Measurements from ENCODE around the gene TLK2.
"Not testable (repeated sequence)": the region's sequence is repeated elsewhere in the genome, so short reads cannot be mapped to it uniquely, and the experiment has no call there.

The TLK2 gene

DNA sequence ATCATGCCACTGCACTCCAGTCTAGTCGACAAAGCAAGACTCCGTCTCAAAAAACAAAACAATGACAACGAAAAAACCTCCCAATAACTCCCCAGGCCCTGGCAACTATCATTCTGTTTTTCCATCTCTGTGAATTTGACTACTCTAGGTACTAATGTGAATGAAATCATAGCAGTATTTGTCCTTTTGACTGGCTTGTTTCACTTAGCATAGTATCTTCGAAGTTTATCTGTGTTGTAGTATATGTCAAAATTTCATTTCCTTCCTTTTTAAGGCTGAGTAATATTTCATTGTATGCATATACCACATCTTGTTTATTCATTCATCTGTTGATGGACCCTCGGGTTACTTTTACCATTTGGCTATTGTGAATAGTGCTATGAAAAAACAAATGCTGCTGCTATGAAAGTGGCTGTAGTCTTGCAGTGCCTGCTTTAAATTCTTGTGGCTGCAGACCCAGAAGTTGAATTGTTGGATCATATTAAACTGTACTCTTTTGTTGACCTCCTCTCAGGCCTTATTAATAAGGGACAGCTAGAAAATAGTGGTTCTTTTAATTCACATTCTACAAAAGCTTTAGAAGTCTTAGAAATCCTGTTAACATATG, 14.5 kb downstream of the TLK2 start:
- not testable (repeated sequence) for DNase-seq

DNA sequence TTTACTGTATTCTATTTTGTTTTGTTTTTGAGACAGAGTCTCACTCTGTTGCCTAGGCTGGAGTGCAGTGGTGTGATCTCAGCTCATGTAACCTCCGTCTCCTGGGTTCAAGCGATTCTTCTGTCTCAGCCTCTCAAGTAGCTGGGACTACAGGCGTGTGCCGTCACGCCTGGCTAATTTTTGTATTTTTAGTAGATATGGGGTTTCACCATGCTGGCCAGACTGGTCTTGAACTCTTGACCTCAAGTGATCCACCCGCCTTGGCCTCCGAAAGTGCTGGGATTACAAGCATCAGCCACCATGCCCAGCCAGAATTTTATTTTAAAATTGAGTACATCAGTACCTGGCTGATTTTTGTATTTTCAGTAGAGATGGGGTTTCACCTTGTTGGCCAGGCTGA, 15.4 kb downstream of the TLK2 start:
- DNase-seq: not testable (repeated sequence)

DNA sequence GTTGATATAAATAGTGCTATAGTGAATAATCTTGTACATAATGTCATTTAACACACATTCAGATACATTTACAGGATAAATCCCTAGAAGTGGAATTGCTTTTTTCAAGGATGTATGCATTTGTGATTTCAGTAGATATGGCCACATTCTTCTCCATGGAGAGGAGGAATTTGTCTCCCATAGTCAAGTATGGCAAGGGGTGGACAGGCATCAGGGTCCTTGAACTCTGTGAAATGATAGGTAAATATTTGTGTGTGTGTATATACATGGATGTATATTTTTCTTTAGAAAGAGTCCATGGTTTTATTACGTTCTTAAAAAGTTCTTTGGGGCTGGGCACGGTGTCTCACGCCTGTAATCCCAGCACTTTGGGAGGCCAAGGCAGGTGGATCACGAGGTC, 17.7 kb downstream of the TLK2 start:
- not testable (repeated sequence) for DNase-seq

DNA sequence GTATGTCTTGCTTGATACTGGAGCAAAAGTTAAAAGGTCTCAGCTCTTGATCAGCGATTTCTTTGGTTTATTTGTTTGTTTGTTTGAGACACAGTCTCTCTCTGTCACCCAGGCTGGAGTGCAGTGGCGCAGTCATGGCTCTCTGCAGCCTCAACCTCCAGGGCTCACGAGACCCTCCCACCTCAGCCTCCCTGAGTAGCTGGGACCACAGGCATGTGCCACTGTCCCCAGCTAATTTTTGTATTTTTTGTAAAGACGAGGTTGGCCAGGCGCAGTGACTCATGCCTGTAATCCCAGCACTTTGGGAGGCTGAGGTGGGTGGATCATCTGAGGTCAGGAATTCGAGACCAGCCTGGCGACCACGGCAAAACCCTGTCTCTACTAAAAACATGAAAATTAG, 20.2 kb downstream of the TLK2 start:
- DNase-seq: not testable (repeated sequence)

DNA sequence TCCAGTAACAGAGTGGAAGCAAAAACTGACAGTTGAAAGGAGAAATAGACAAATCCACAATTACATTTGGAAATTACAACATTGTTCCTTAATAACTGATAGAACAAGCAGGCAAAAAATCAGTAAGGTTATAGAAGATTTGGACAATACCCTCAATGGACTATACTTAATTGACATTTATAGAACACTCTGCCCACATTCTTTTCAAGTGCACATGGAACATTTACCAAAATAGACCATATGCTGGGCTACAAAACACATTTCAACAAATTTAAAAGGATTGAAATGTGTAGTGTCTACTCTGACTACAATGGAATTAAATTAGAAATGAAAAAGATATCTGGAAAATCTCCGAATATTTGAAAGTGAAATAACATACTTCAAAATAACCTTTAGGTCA, 21.8 kb downstream of the TLK2 start:
- not testable (repeated sequence) for DNase-seq

DNA sequence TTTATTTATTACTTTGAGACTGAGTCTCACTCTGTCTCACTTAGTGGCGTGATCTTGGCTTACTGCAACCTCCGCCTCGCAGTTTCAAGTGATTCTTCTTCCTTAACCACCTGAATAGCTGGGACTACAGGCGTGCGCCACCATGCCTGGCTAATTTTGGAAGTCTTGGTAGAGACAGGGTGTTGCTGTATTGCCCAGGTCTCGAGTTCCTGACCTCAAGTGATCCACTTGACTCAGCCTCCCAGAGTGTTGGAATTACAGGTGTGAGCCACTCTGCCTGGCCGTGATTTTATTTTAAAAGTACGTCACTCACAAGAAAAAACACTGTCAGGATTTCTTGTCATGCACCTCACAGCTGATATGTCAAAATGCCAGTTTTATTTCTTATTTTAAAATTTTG, 26.2 kb downstream of the TLK2 start:
- DNase-seq: not testable (repeated sequence)

DNA sequence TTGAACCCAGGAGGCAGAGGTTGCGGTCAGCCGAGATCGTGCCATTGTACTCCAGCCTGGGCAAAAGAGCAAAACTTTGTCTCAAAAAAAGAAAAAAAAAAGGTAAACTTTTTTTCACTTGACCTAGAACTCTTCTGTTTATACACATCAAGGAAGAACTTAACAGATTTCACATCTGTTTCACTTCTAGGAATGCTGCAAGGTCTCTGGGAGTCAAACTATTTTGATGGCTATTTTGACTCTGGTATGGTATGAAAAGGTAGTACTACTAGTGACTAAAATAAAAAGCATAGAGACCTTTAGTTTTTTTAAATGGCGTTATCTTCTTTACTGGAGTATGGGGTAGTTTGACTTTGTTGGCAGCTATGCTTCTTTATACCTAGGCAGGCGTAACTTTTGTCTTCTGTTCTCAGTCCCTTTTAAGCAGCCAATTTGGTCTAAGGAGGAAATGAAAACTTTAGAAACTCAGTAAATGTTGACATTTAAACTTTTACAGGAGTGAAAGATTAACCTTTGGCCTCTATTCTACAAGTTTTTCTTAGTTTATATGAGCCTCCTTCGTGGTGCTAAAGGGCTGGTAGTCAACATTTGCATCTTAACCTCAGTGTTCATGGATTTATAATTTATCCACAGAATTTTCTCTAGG, 28.7 kb downstream of the TLK2 start:
- DNase-seq: peak; percentile 4

DNA sequence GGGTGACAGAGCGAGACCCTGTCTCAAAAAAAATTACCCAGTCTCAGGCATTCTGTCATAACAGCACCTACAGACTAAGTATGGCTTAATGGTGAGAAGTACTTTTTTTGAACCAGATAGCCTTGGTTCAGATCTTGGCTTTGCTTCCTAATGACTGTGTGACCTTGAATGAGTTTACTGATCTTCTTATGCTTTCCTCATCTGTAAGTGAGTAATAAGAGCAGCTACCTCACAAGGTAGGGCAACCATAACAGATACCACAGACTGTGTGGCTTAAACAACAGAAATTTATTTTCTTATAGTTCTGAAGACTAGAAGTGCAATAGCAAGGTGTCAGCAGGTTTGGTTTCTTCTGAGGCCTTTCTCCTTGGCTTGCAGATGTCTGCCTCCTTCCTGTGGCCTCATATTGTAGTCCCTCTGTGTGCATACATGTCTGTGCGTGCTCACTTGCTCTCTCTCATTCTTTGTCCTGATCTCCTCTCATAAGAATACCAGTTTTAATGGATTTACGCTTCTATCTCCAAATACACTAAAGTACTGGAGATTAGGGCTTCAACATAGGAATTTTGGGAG, 31.7 kb downstream of the TLK2 start:
- not testable (repeated sequence) for DNase-seq

DNA sequence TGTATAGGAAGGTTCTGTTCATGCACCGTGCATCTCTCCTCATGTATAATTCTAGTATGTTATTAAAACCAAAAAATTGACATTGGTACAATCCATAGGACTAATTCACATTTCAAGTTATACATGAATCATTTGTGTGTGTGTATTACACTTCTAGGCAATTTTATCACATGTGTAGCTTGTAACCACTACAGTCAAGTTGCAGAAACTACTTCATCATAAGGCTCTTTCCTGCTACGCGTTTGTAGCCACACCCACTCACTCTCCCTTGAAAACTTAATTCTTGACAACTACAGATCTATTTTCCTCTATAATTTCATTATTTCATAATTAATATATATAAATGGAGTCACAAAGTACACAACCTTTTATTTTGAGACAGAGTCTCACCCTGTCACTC, 32.4 kb downstream of the TLK2 start:
- DNase-seq: not testable (repeated sequence)

DNA sequence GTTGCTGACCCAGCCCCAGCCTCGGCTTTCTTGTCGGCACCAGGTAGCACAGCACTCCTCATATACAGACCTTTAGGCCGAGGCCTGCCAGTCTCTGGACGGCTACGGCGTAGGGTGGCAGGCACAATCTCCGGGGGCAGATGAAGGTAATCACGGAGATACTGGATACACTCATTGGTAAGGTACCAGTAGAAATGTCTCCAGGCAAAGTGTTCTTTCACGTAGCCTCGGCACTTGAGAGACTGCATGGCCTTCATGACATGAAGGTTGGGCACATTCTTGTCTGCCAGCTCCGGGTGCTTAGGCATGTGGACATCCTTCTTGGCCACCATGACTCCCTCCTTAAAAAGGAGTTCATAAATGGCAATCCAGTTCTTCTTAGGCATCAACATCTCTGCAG, 37.8 kb downstream of the TLK2 start:
- not testable (repeated sequence) for DNase-seq

DNA sequence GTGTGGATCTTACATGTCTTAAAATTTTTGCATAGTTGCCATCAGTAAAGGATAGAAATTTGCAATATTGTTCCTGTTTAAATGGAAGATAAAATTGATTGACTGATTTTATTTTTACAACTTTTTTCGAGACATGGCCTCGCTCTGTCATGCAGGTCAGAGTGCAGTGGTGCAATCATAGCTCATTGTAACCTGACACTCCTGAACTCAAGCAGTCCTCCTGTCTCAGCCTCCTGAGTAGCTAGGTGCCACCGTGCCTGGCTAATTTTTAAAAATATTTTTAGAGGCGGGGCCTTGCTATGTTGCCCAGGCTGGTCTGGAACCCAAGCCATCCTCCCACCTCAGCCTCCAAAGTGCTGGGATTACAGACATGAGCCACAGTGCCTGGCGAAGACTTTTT, 42.7 kb downstream of the TLK2 start:
- DNase-seq: not testable (repeated sequence)

DNA sequence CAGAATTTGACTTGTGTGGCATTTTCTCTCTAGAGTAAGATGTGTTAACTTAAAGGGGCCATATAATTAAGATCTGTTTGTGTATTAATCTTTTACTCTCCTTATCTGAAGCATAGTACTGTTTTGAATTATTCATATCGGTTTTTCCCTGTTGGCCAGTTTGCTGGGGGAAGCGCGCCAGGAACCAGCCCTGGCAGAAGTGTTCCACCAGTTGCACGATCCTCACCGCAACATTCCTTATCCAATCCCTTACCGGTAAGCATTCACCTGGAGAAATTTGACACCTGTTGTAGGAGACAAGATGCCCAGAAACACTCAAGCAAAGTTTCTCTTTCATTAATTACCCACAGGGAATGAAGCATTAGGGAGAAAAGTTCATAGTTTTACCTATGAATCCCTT, 45.5 kb downstream of the TLK2 start:
- DNase-seq: not testable (repeated sequence)

DNA sequence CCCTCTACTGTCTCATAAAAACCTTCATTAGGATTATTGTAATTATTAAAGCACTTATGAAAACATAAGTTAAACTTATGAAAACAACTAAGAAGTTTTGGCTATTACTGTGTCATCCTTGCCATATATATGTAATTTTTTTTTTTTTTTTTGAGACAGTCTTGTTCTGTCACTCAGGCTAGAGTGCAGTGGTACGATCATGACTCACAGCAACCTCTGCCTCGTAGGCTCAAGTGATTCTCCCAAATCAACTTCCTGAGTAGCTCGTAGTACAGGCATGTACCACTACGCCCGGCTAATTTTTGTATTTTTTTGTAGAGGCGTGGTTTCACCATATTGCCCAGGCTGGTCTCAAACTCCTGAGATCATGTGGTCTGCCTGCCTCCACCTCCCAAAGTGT, 46.7 kb downstream of the TLK2 start:
- peak; percentile 25 for DNase-seq

DNA sequence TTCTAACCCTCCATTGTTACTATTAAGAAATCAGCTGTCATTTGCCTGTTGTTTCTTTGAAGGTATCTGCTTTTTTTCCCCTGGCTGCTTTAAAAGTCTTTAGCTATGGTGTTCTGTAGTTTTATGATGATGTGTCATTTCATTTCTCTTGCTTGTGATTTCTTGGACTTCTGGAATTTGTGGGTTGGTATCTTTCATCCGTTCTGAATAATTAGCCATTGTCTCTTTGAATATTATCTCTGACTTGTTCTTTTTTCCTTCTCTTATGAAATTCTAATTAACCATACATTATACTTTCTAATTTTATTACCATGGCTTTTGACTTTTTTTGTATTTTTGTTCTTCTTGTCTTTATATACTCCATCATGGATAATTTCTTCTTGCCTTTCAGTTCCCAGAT, 52.3 kb downstream of the TLK2 start:
- not testable (repeated sequence) for DNase-seq

DNA sequence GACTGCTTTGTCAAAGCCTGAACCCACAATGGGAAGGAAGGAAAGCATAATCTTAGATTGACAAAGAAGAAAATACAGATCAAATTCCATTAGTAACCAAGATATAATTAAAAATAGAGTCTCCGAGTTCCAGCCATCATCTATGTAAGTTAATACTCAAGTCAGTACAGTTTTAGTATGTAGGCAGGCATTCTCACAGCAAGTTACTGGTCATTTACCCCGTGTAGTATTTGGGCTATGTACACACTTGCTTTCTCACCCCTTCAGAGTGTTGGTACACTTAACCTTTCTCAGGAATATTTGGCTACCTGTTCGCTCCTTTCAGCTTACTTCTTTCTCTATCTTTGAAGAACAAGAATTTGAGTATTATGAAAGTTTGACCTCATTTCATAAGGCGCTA, 57.9 kb downstream of the TLK2 start:
- not testable (repeated sequence) for DNase-seq

DNA sequence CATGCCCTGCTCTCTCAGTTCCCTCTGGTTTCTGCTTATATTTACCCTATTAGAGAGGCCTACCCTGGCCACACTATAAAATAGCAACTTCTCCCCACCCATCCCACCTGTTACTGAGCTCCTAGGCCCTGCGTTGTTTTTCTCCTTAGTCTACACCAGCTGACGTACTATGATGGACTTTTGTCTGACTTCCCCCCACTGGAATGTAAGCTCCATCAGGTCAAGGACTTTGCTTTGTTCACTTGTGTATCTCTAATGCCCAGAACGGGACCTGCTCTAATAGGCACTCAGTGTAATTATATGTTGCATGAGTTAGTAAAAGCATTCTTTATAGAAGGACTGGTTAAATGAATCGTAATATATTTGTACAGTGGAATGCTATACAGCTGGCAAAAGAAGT, 62.4 kb downstream of the TLK2 start:
- not testable (repeated sequence) for DNase-seq

DNA sequence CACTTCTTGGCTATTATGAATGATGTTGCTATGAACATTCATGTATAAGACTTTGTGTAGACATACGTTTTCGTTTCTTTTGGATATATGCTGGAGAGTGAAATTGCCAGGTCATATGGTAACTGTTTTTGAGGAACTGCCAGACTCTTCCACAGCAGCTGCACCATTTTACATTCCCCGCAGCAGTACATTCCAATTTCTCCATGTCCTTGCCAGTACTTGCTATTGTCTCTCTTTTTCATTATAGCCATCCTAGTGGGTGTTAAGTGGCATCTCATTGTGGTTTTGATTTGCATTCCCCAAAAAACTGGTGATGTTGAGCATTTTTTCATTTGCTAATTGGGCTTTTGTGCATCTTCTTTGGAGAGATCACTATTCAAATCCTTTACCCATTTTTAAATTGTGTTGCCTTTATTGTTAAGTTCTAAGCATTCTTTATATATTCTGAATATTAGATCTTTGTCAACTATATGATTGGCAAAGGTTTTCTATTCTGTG, 64.7 kb downstream of the TLK2 start:
- DNase-seq: not testable (repeated sequence)

DNA sequence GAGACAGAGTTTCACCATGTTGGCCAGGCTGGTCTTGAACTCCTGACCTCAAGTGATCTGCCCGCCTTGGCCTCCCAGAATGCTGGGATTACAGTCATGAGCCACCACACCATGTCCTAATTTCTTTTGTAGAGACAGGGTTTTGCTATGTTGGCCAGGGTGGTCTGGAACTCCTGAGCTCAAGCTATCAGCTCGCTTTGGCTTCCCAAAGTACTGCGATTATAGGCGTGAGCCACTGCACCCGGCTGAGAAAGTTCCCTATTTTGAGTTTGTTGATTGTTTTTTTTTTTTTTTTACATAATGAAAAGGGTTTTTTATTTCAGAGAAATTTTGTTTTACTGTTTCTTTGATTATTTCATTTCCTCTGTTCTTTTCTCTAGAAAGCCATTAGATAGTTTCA, 67.4 kb downstream of the TLK2 start:
- DNase-seq: not testable (repeated sequence)

DNA sequence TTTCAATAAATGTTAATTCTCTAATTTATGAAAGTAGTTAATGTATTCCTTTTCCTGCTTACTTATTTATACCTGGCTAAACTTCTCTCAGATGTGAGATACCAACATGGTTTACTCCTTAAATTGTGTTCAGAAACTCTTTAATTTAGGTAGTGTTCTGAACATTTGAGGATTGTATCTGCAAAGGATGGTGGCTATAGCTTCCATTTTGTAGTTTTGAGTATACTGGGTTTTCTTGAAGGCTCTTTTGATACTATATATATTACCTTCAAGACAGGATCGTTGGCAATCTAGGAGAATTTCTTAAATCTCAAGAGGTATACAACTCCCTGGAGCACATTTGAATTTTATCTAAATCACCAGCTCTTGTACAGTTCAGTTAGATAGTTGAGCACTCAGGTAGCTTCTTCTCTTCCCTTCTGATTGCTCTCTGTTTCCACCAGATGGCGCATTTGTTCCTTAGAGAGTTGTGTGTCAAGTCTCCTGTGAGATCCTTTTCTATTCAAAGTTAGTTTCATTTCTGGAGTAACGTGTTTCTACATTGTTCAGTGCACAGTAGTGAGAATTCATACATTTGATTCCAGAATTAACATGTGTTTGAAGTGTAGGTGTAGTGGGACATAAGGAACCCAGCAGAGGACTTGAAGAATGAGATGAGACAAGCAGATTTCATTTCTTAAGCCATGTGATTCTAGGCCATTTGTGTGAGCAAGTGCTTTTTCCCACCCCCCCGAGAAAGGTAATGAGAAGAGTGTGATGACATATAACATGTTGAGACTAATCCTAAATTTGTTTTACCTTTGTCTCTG, 74.4 kb downstream of the TLK2 start:
- DNase-seq: peak; percentile 46

DNA sequence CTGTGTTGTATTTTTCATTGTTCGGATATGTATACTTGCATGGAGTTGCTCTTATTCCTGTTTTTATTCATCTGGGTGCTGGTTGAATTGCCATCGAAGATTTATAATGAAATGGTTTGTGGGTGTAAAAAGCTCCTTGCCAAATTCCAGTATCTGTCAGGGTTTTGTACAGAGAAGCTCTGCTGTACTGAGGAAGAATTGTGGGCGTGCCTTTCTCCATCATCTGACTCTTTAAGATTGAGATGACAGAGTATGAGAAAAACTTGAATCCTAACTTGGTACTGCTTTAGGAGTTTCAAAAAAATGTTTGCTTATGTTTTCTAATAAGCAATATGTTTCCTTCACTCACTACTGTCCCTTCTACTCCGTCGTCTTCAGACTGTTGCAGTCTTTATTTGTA, 78.9 kb downstream of the TLK2 start:
- DNase-seq: not testable (repeated sequence)

DNA sequence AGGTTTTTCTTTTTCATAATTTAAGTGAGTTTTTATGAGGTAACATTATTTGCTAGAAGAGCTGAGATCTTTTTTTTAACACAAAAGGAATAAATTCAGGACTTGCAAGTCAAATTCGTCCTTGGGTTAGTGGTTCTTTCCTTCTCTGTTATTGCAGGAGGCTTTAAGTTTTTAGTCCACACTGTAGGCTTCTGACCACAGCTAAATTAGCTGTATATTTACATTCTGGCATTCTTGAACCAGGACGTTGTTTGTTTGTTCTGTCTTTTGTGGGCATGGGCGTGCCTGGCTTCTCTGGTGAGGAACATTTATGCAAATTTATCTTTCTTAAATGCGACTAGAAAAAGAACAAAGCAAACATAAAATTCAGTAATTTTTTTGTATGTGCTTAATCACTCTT, 80.3 kb downstream of the TLK2 start:
- DNase-seq: not testable (repeated sequence)

DNA sequence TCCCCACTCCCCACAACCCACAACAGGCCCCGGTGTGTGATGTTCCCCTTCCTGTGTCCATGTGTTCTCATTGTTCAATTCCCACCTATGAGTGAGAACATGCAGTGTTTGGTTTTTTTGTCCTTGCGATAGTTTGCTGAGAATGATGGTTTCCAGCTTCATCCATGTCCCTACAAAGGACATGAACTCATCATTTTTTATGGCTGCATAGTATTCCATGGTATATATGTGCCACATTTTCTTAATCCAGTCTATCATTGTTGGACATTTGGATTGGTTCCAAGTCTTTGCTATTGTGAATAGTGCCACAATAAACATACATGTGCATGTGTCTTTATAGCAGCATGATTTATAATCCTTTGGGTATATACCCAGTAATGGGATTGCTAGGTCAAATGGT, 82.3 kb downstream of the TLK2 start:
- DNase-seq: not testable (repeated sequence)

DNA sequence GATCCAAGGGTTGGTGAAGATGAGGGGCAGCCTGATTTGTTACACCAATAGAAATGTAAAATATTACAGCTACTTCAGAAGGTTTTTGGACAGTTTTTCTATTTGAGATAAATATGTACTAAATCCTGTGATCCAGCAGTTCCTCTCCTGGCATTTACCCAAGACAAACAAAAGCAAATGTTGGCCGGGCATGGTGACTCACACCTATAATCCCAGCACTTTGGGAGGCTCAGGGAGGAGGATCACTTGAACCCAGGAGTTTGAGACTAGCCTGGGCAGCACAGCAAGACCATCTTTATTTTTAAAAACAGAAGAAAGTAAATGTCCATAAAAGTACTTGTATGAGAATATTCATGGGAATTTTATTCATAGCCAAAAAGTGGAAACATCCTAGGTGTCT, 84.0 kb downstream of the TLK2 start:
- DNase-seq: peak; percentile 68

Data from fibroblast of upper back skin (primary cell).